ENCODE data around the gene CABLES2.
A peak's percentile ranks its signal among the peaks of the same experiment; 100 is the strongest.

Gene CABLES2

GRCh38 chr20:62342910-62343309, 64.2 kb downstream of the CABLES2 start:
- no peaks in the 10 kb centered on the region for H4K20me1 ChIP-seq (ENCODE audit: insufficient read depth, low read length)
- no peak overlapping the region for H2AFZ ChIP-seq (ENCODE audit: low read depth, low read length)
- no peaks in the 10 kb centered on the region for H3K9me3 ChIP-seq (ENCODE audit: insufficient read depth, low read length)
- no peaks in the 10 kb centered on the region for H3K27me3 ChIP-seq (ENCODE audit: low read depth, low read length)
- H3K4me2 ChIP-seq (ENCODE audit: low read length): no peak overlapping the region
- no peak overlapping the region for H3K9ac ChIP-seq (ENCODE audit: low read length)
- peaks cover 26% of the 10 kb centered on the region for H3K4me1 ChIP-seq (ENCODE audit: low read length)
- H3K4me3 ChIP-seq (ENCODE audit: low read length): no peak overlapping the region
- H3K36me3 ChIP-seq (replicated peaks; ENCODE audit: low read depth, low read length): peaks cover 6% of the 10 kb centered on the region
- H3K79me2 ChIP-seq (ENCODE audit: low read length): no peaks in the 10 kb centered on the region
- H3K27ac ChIP-seq (ENCODE audit: low read length): no peak overlapping the region
- TF ChIP-seq CTCF (IDR thresholded peaks at IDR 0.05; ENCODE audit: low read depth, low read length) (no peak), EZH2phosphoT487 (IDR thresholded peaks at IDR 0.05; ENCODE audit: low read depth) (no peak)

DNA sequence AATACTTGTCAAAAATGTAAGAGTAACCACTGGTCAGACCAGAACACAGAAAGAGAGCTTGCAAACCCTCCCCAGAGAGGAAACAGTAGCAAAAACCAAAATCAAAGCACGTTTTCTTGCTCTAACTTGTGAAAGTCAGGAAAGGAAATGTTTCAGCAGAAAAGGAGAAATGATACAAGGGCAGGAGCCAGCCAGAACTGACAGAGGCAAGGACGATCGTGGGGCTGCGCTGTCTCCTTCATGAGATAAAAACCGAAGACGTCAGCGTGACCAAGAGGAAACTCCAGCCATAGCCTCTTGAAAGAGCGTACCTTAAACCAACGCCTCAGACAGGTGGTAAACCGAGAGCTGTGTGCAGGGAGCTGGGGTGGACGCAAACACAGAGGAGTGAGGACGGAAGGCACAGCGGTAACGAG, 67.4 kb downstream of the CABLES2 start:
- H3K27me3 ChIP-seq (ENCODE audit: low read depth, low read length): no peaks in the 10 kb centered on the region
- no peaks in the 10 kb centered on the region for H3K9me3 ChIP-seq (ENCODE audit: insufficient read depth, low read length)
- peak overlapping the region; percentile 72 for H3K4me3 ChIP-seq (ENCODE audit: low read length)
- H3K9ac ChIP-seq (ENCODE audit: low read length): peak overlapping the region; percentile 49
- H3K4me2 ChIP-seq (ENCODE audit: low read length): peak overlapping the region; percentile 98
- H3K27ac ChIP-seq (ENCODE audit: low read length): peak overlapping the region; percentile 77
- H3K79me2 ChIP-seq (ENCODE audit: low read length): no peaks in the 10 kb centered on the region
- H2AFZ ChIP-seq (ENCODE audit: low read depth, low read length): peak overlapping the region; percentile 54
- peaks cover 36% of the 10 kb centered on the region for H3K4me1 ChIP-seq (ENCODE audit: low read length)
- no peaks in the 10 kb centered on the region for H4K20me1 ChIP-seq (ENCODE audit: insufficient read depth, low read length)
- H3K36me3 ChIP-seq (replicated peaks; ENCODE audit: low read depth, low read length): peaks cover 12% of the 10 kb centered on the region
- TF ChIP-seq EZH2phosphoT487 (IDR thresholded peaks at IDR 0.05; ENCODE audit: low read depth) (no peak), CTCF (IDR thresholded peaks at IDR 0.05; ENCODE audit: low read depth, low read length) (no peak)
